Adrenal gland (tissue), 12 donors: ENCODE data around the gene DNHD1. TPM values are rescaled to one million over a fixed set of nuclear protein-coding genes. Genes with fewer than 3 reads are reported as not detected.

Experiments used
- DNase-seq, 7 donors: peaks; one replicate each; pipeline ENCODE4 v3.0.0-alpha.2; 2019 to 2020
- H3K27ac ChIP-seq, 5 donors: fragments of 200-600 bp; sonication (generic) in 4 of 5; 1 replicate in 3 of 5; 2 replicates in 2 of 5; pipeline versions ENCODE4 v1.5.1 to v1.8.0; 2016 to 2020; ENCODE audit warnings: mild to moderate bottlenecking in 1 of 5
- H3K27me3 ChIP-seq: fragments of 200-600 bp; 2 replicates; pipeline ENCODE4 v1.8.0; 2021
- H3K36me3 ChIP-seq, 2 donors: fragments of 200-600 bp; replicated peaks in 1 of 2; 1 replicate in 1 of 2; 2 replicates in 1 of 2; pipeline versions ENCODE4 v1.5.1 to v1.8.0; 2018 to 2022
- H3K4me1 ChIP-seq, 2 donors: fragments of 200-600 bp; replicated peaks in 1 of 2; 1 replicate in 1 of 2; 2 replicates in 1 of 2; pipeline versions ENCODE4 v1.5.1 to v1.8.0; 2018 to 2021
- H3K4me3 ChIP-seq, 4 donors: fragments of 200-600 bp; sonication (generic) in 3 of 4; one replicate each; pipeline ENCODE4 v1.5.1; 2016 to 2018
- H3K9me3 ChIP-seq, 3 donors: fragments of 200-600 bp; sonication (generic) in 1 of 3; replicated peaks in 1 of 3; 1 replicate in 2 of 3; 2 replicates in 1 of 3; pipeline versions ENCODE4 v1.5.1 to v1.8.0; 2016 to 2021
- CTCF ChIP-seq, 6 experiments: fragments of 450-650 bp in 4 of 6; fragments of 200-600 bp in 2 of 6; sonication (generic) in 1 of 6; IDR thresholded peaks; 1 replicate in 5 of 6; 2 replicates in 1 of 6; pipeline versions ENCODE4 v1.5.1 to v1.8.0; 2016 to 2021; ENCODE audit warnings: antibody characterized with exemption in 6 of 6, mild to moderate bottlenecking in 2 of 6, moderate library complexity in 1 of 6
- POLR2A ChIP-seq, 2 donors: fragments of 450-650 bp; IDR thresholded peaks; one replicate each; pipeline ENCODE4 v1.6.1; 2017; ENCODE audit warnings: antibody characterized with exemption in 2 of 2, mild to moderate bottlenecking in 2 of 2, moderate library complexity in 1 of 2
- WGBS, 4 donors: extraction: QIAGEN DNeasy Blood & Tissue Kit in 2 of 4; methylation state at CpG; one replicate each; pipeline versions ENCODE4 v1.1.5 to v1.1.7; 2013 to 2017; 5-methylcytosine and 5-hydroxymethylcytosine counted together
- intact Hi-C, 2 donors: fragments of 100-400 bp; cut with DNase I; formaldehyde crosslinking; loops; one replicate each; pipeline versions ENCODE4 v1.14.1 to v1.15.0; 2022 to 2023
- polyA plus RNA-seq, 3 donors: library from polyadenylated mRNA; stranded (reverse); fragments of 200-250 nt in 2 of 3; fragments of 350-450 nt in 1 of 3; fragmentation: Illumina TruSeq in 1 of 3; extraction: RNeasy Lipid Tissue Mini Kit (QIAGEN cat#74804) in 1 of 3; gene quantifications; one replicate each; pipeline ENCODE4 v1.2.3, GENCODE V29; 2013 to 2014
- total RNA-seq, 9 donors: library from RNA; depleted of rRNA in 4 of 9; stranded (reverse); fragments of >200 nt in 4 of 9; fragments of 120-200 nt in 1 of 9; fragmentation: NEBNext Ultra II Directional in 1 of 9; extraction: Animal tissue kit (Norgen Biotek cat#: 25700) in 1 of 9; gene quantifications; one replicate each; pipeline versions ENCODE4 v1.1.0 to v1.2.4, GENCODE V29; 2013 to 2023
- donor health status: healthy with polysubstance abuse.
- donor health status: Bipolar disorder and iron deficiency.
- donor health status: DM: yes; HTN: yes; CAD: no.
- donor health status: DM: no; HTN: no; CAD: no.
- donor health status: DM: no; HTN: no; CAD: no.
- donor health status: DM: yes; HTN: yes; CAD: no.

Gene DNHD1
- total and polyA plus RNA-seq, 12 donors: 3.9 to 27.1 (median 9.9) TPM

GRCh38 chr11:6472934-6473333, 24.1 kb upstream of the DNHD1 start:
- Histone ChIP-seq H3K9me3 (no peaks in the 10 kb centered on the region), H3K27me3 (no peaks in the 10 kb centered on the region), H3K27ac (peak overlapping the region in 1 of 5 donors; percentile 97), H3K36me3 (peaks cover 0 to 14% of the 10 kb centered on the region in 2 donors), H3K4me1 (peaks cover 5 to 19% of the 10 kb centered on the region in 2 donors), H3K4me3 (peak overlapping the region in 2 of 4 donors; percentile 75 to 92)
- WGBS, 4 donors: 50 to 56% (median 54%) methylated on average over 1 of the region's 1 CpG; no CpG with 5 or more reads in 1 of the 4 donors
- DNase-seq: no peak
- no peak for TF ChIP-seq POLR2A (IDR thresholded peaks at IDR 0.05)
- TF ChIP-seq CTCF (IDR thresholded peaks at IDR 0.05): no peak
- intact Hi-C loops: no loop called here

DNA sequence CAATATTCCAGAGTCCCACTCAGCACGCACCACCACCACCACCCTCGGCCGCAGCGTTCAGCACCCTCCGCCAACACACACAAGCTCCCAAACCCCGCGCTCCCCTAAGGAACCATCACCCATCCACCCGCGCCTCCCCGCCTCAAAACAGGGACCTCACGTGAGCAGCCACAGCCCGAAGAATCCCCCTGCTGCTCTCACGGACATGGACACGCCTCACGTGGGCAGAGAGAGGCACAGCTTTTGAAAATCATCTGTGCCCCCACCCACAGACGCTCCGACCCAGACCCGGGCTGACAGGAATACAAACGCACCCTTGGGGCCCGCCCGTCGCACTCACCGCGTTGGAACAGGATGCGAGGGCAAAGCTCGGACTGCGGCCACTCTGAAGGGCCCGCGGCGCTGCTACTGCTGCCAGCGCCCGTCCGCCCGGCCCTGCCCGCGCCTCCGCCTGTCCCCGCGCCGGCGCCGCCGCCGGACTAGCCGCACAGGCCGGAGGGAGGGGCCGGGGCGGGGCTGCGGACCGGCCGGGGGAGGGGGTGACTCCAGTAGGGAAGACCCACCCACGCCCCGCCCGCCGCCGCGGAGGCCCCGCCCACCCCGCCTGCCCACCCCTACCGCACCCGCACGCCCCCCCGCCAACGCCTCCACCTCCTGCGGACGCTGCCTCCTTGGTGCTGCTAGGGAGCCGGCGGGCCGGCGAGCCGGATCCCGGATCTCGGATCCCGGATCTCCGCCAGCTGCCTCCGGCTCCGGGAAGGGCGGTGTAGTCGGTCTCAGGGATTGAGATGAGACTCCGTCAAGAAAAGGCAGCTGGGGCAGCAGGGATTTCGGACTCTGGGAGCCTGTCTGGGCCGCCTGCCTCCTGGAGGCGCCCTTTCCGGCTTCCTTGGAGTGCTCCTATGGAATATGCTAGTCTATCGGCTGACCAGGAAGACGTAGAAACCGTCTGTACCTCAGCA, 23.3 kb upstream of the DNHD1 start, which contains the start of gene TRIM3:
TRIM3 (minus strand) TSS at position 491 of the 962 bp plus-strand sequence. CDS start 8,246 bp downstream, outside the sequence.
- intact Hi-C loops: no loop called here

GRCh38 chr11:6474413-6474792, 22.7 kb upstream of the DNHD1 start:
- DNase-seq: no peak
- WGBS, 4 donors: 24 to 37% (median 32%) methylated on average over 6 to 7 of the region's 7 CpGs
- H3K4me3 ChIP-seq: peak overlapping the region in 2 of 4 donors; percentile 63 to 92
- H3K27me3 ChIP-seq: no peaks in the 10 kb centered on the region
- peaks cover 0 to 26% of the 10 kb centered on the region in 2 donors for H3K36me3 ChIP-seq
- intact Hi-C loops: no loop called here
- peak overlapping the region; percentile 84 to 97 (median 95) for H3K27ac ChIP-seq
- H3K9me3 ChIP-seq: no peaks in the 10 kb centered on the region
- no peak for TF ChIP-seq POLR2A (IDR thresholded peaks at IDR 0.05)
- no peak for TF ChIP-seq CTCF (IDR thresholded peaks at IDR 0.05)
- peaks cover 5 to 14% of the 10 kb centered on the region in 2 donors for H3K4me1 ChIP-seq

More for the DNA sequence above, 23.3 kb upstream of the DNHD1 start, which contains the start of gene TRIM3:
- Histone ChIP-seq H3K27me3 (no peaks in the 10 kb centered on the region), H3K27ac (peak within 1 kb of the TSS; percentile 84 to 97 (median 95)), H3K4me1 (peaks cover 5 to 15% of the 10 kb centered on the region in 2 donors), H3K9me3 (no peaks in the 10 kb centered on the region), H3K4me3 (peak within 1 kb of the TSS in 2 of 4 donors; percentile 75 to 92), H3K36me3 (peaks cover 0 to 22% of the 10 kb centered on the region in 2 donors)
- 0 to 10% (median 1%) methylated on average over 4 to 87 of the region's 87 CpGs for WGBS, 4 donors
- DNase-seq: peak; percentile 95 to 97 (median 95)
- TF ChIP-seq CTCF (IDR thresholded peaks at IDR 0.05): no peak
- peak; percentile 68 to 86 for TF ChIP-seq POLR2A (IDR thresholded peaks at IDR 0.05)

- intact Hi-C loops: no loop called here
- TF ChIP-seq CTCF (IDR thresholded peaks at IDR 0.05): no peak
- no peak for TF ChIP-seq POLR2A (IDR thresholded peaks at IDR 0.05)
- peaks cover 0 to 26% of the 10 kb centered on the region in 2 donors for H3K36me3 ChIP-seq
- H3K4me3 ChIP-seq: no peak overlapping the region
- H3K27ac ChIP-seq: peak overlapping the region in 3 of 5 donors; percentile 95 to 97 (median 95)
- 71 to 74% (median 73%) methylated on average over 3 of the region's 3 CpGs for WGBS, 4 donors
- H3K4me1 ChIP-seq: peaks cover 10 to 18% of the 10 kb centered on the region in 2 donors
- no peak for DNase-seq
- H3K9me3 ChIP-seq: no peaks in the 10 kb centered on the region
- H3K27me3 ChIP-seq: no peaks in the 10 kb centered on the region
These were observed 22.1 kb upstream of the DNHD1 start for GRCh38 chr11:6474806-6475500.
